ENCODE results near the gene CHFR. TPM values are rescaled to one million over a fixed set of nuclear protein-coding genes. Genes with fewer than 3 reads are reported as not detected.

Gene CHFR
- total RNA-seq, 1 experiment from 2014 or later, result 53.3 TPM

DNA sequence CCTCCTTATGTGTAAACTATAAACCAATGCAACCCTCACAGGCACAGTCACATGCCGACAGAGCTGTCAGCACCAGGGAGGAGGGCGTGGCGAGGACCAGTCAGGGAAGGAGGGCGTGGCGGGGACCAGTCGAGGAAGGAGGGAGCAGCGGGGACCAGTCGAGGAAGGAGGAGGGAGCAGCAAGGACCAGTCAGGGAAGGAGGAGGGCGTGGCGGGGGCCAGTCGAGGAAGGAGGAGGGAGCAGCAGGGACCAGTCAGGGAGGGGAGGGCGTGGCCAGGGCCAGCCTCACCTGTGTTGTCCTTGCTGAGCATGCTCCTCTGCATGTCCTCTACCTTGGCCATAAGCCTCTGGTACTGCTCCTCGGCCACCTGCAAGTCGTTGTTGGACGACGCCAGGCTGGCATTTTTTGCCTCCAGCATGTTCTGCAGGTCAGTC lies 83.0 kb downstream of the CHFR start:
- no peak overlapping the region for H2BK20ac ChIP-seq (ENCODE audit: low read depth, low read length, poor library complexity, severe bottlenecking)
- no peaks in the 10 kb centered on the region for H3K79me1 ChIP-seq (ENCODE audit: insufficient read depth, low read depth, low read length, poor library complexity, severe bottlenecking)
- H2AK5ac ChIP-seq (ENCODE audit: insufficient read length, low read length), result no peak overlapping the region
- H3K18ac ChIP-seq (ENCODE audit: insufficient read length, low read depth, low read length), result no peak overlapping the region
- no peak overlapping the region for H2BK15ac ChIP-seq (ENCODE audit: low read depth, low read length)
- H3K23ac ChIP-seq (ENCODE audit: insufficient read length, low read depth, low read length), result no peak overlapping the region
- H4K91ac ChIP-seq (ENCODE audit: insufficient read length, low read depth, low read length), result no peak overlapping the region
- no peak overlapping the region for H4K8ac ChIP-seq (replicated peaks; ENCODE audit: insufficient read length, low read depth, low read length)
- no peak overlapping the region for H2BK5ac ChIP-seq (ENCODE audit: insufficient read length, low read length)
- no peaks in the 10 kb centered on the region for H3K79me2 ChIP-seq (ENCODE audit: insufficient read depth, low read length)
- WGBS (ENCODE audit: extremely low coverage, insufficient read length, low lambda C conversion rate), result no CpG with 5 or more reads among the region's 16 CpGs
- H2AFZ ChIP-seq (ENCODE audit: low read length), result no peak overlapping the region
- no peak overlapping the region for H3K27ac ChIP-seq (ENCODE audit: insufficient read length, low read depth, low read length)
- H3K23me2 ChIP-seq (ENCODE audit: insufficient read length, low read depth, low read length, poor library complexity, severe bottlenecking), result no peaks in the 10 kb centered on the region
- no peak overlapping the region for H3K56ac ChIP-seq (ENCODE audit: insufficient read length, low read depth, low read length)
- H3K4ac ChIP-seq (ENCODE audit: low read depth, low read length), result no peak overlapping the region
- Mint-ChIP-seq H3K4me3 (no peak overlapping the region), H3K36me3 (ENCODE audit: insufficient read depth in 1 of 3, low read depth in 3 of 3) (peaks cover 54 to 84% (median 78%) of the 10 kb centered on the region in 3 experiments), H3K27me3 (ENCODE audit: low read depth) (no peaks in the 10 kb centered on the region; the same call in 1 of the 2 replicates), H3K27ac (no peak overlapping the region), H3K4me1 (no peaks in the 10 kb centered on the region), H3K9me3 (no peaks in the 10 kb centered on the region)
- no peak overlapping the region for H2BK120ac ChIP-seq (ENCODE audit: low read depth, low read length, poor library complexity, severe bottlenecking)
- no peak overlapping the region for H3K4me2 ChIP-seq (ENCODE audit: insufficient read depth, insufficient read length, low read length)
- H2BK12ac ChIP-seq (ENCODE audit: insufficient read length, low read depth, low read length), result no peak overlapping the region
- no peaks in the 10 kb centered on the region for H3K27me3 ChIP-seq (ENCODE audit: insufficient read depth, low read length)
- H3K9ac ChIP-seq (ENCODE audit: extremely low read depth, insufficient read length, low read length), result no peak overlapping the region
- H3T11ph ChIP-seq (ENCODE audit: low read length), result no peak overlapping the region
- TF ChIP-seq CTCF (conservative IDR thresholded peaks at IDR 0.05), result no peak
- H3K9me3 ChIP-seq (ENCODE audit: control insufficient read depth, low read depth, low read length), result no peaks in the 10 kb centered on the region
- no peak overlapping the region for H3K14ac ChIP-seq (ENCODE audit: insufficient read depth, low read length)
- DNase-seq, result peak; percentile 83
- no peak overlapping the region for H4K5ac ChIP-seq (ENCODE audit: insufficient read length, low read depth, low read length)
- no peaks in the 10 kb centered on the region for H4K20me1 ChIP-seq (ENCODE audit: control insufficient read depth, insufficient read depth, insufficient read length)
- H3K4me1 ChIP-seq (ENCODE audit: insufficient read depth, low read length), result no peaks in the 10 kb centered on the region

All from H9 (cell line).